Prostate gland (tissue), 2 donors: ENCODE measurements around the gene ELOVL5.

ENCODE experiments used
- CTCF ChIP-seq, 4 experiments: fragments of 200-600 bp in 2 of 4; fragments of 450-650 bp in 2 of 4; sonication (generic) in 2 of 4; IDR thresholded peaks; 1 replicate in 3 of 4; 2 replicates in 1 of 4; pipeline ENCODE4 v1.5.1; 2016 to 2019; ENCODE audit warnings: antibody characterized with exemption in 4 of 4, mild to moderate bottlenecking in 2 of 4, moderate library complexity in 2 of 4
- POLR2AphosphoS5 ChIP-seq: sonication (generic); formaldehyde crosslinking; IDR thresholded peaks from one replicate; pipeline ENCODE4 v1.6.1; 2017; ENCODE audit warnings: antibody characterized with exemption

DNA sequence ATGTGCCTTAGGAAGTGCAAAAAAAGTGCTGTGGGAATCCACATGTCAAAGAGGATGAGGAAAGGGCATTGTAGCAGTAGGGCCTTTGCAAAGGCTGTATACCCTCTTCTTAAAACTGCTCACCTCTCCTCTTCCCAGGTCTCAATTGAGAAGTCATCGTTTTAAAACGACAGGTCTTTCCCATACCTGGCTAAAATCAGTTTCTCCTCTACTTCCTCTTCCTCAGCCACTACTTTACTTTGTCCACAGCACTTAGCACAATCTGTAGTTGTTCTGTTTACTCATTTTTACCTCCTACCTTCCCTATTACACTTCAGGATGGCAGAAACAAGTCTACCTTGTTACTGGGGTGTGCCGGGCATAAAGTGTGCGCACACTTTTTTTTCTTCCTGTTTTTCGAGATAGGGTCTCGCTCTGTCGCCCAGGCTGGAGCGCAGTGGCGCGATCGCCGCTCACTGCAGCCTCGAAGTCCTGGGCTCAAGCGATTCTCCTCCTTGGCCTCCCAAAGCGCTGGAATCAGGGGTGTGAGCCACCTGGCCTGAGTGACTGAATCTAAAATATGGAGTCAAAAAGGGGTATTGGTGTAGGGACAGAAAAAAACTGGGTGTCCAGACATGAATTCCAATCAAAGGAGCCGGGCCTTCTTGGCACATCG lies 9.8 kb upstream of the ELOVL5 start:
- TF ChIP-seq CTCF (IDR thresholded peaks at IDR 0.05) (no peak), POLR2AphosphoS5 (no peak)
